HEK293T (cell line): ENCODE measurements around the gene CCNG1.

ENCODE experiments used
- CTCF ChIA-PET: fragments of 350-600 bp; formaldehyde crosslinking; extraction: SDS; loops from one replicate; lab custom pipeline; 2021; ENCODE audit warnings: antibody characterized with exemption, inconsistent platforms; lab: Yijun Ruan, JAX
- POLR2A ChIA-PET: fragments of 350-600 bp; formaldehyde crosslinking; extraction: SDS; loops from one replicate; lab custom pipeline; 2020; ENCODE audit warnings: antibody characterized with exemption, inconsistent platforms; lab: Yijun Ruan, JAX
- DNase-seq: peaks from one replicate; pipeline ENCODE4 v3.0.0; 2012; ENCODE audit warnings: mixed read lengths; ENCODE audit errors: extremely low spot score
- BHLHE40 ChIP-seq: fragments of 450-650 bp; IDR thresholded peaks from 2 replicates; pipeline ENCODE4 v1.6.1; 2016; ENCODE audit warnings: mild to moderate bottlenecking, moderate library complexity, borderline replicate concordance
- CTBP1 ChIP-seq: fragments of 450-650 bp; IDR thresholded peaks from 2 replicates; pipeline ENCODE4 v1.6.1; 2016; ENCODE audit warnings: borderline replicate concordance
- ELF4 ChIP-seq: fragments of 450-650 bp; IDR thresholded peaks from 2 replicates; pipeline ENCODE4 v1.6.1; 2017; ENCODE audit warnings: antibody characterized with exemption
- FOXA1 ChIP-seq: fragments of 450-650 bp; IDR thresholded peaks from 2 replicates; pipeline ENCODE4 v1.6.1; 2016; ENCODE audit warnings: mild to moderate bottlenecking
- FOXK2 ChIP-seq: fragments of 450-650 bp; IDR thresholded peaks from 2 replicates; pipeline ENCODE4 v1.6.1; 2016; ENCODE audit warnings: mild to moderate bottlenecking
- FOXM1 ChIP-seq: fragments of 450-650 bp; IDR thresholded peaks from 2 replicates; pipeline ENCODE4 v1.6.1; 2017; ENCODE audit warnings: mild to moderate bottlenecking, borderline replicate concordance
- HDGF ChIP-seq: fragments of 450-650 bp; IDR thresholded peaks from 2 replicates; pipeline ENCODE4 v1.6.1; 2017; ENCODE audit warnings: antibody characterized with exemption, borderline replicate concordance
- L3MBTL2 ChIP-seq: fragments of 450-650 bp; conservative IDR thresholded peaks from 2 replicates; pipeline ENCODE4 v1.6.1; 2016; ENCODE audit warnings: mild to moderate bottlenecking
- LEF1 ChIP-seq: fragments of 450-650 bp; IDR thresholded peaks from 2 replicates; pipeline ENCODE4 v1.6.1; 2017; ENCODE audit warnings: mild to moderate bottlenecking, borderline replicate concordance
- NFRKB ChIP-seq: fragments of 450-650 bp; IDR thresholded peaks from 2 replicates; pipeline ENCODE4 v1.6.1; 2016; ENCODE audit warnings: mild to moderate bottlenecking, moderate library complexity
- PKNOX1 ChIP-seq: fragments of 450-650 bp; IDR thresholded peaks from 2 replicates; pipeline ENCODE4 v1.6.1; 2016
- SP1 ChIP-seq: fragments of 450-650 bp; IDR thresholded peaks from 2 replicates; pipeline ENCODE4 v1.6.1; 2017
- SUZ12 ChIP-seq: fragments of 450-650 bp; IDR thresholded peaks from 2 replicates; pipeline ENCODE4 v1.6.1; 2016; ENCODE audit warnings: mild to moderate bottlenecking
- TARDBP ChIP-seq: fragments of 450-650 bp; IDR thresholded peaks from 2 replicates; pipeline ENCODE4 v1.6.1; 2016
- ZNF384 ChIP-seq: fragments of 450-650 bp; IDR thresholded peaks from 2 replicates; pipeline ENCODE4 v1.6.1; 2016

CCNG1 gene

GRCh38 chr5:163489055-163489744, 51.8 kb downstream of the CCNG1 start:
- CTCF ChIA-PET: no interaction called here
- DNase-seq: no peak
- no peak for TF ChIP-seq ZNF384
- TF ChIP-seq CTBP1: no peak
- no peak for TF ChIP-seq BHLHE40
- no peak for TF ChIP-seq HDGF
- TF ChIP-seq ELF4: no peak
- TF ChIP-seq SP1: no peak
- TF ChIP-seq NFRKB: no peak
- no peak for TF ChIP-seq SUZ12
- TF ChIP-seq L3MBTL2: no peak
- no peak for TF ChIP-seq FOXM1
- no peak for TF ChIP-seq FOXA1
- POLR2A ChIA-PET: interaction anchor here (0.6 to 1.6 kb wide), 4 partner anchors 14 to 29 kb away, joined by 4 to 5 read pairs (median 4); partner anchors contain the start of genes HMMR and NUDCD2

- CTCF ChIA-PET: no interaction called here
- POLR2A ChIA-PET: interaction anchor here (1.3 to 1.4 kb wide), 2 partner anchors 13 to 29 kb away, joined by 4 to 5 read pairs; partner anchors contain the start of genes HMMR and NUDCD2
- TF ChIP-seq ZNF384: no peak
- no peak for TF ChIP-seq PKNOX1
- no peak for TF ChIP-seq L3MBTL2
- no peak for TF ChIP-seq FOXA1
- no peak for TF ChIP-seq FOXK2
- no peak for TF ChIP-seq LEF1
- TF ChIP-seq TARDBP: no peak
- TF ChIP-seq SUZ12: no peak
- no peak for TF ChIP-seq NFRKB
- no peak for TF ChIP-seq ELF4
- TF ChIP-seq FOXM1: no peak
- TF ChIP-seq HDGF: no peak
- no peak for TF ChIP-seq CTBP1
- no peak for TF ChIP-seq BHLHE40
- TF ChIP-seq SP1: no peak
Observed at GRCh38 chr5:163489745-163490075, 52.3 kb downstream of the CCNG1 start.

More at GRCh38 chr5:163489745-163490075, 52.3 kb downstream of the CCNG1 start:
- DNase-seq: no peak
